Measurements from ENCODE around the gene GALNT17.

GALNT17 gene

GRCh38 chr7:71459132-71459531 is 327.2 kb downstream of the GALNT17 start:
- DNase-seq (ENCODE audit: low spot score): no peak
- TF ChIP-seq CTCF (IDR thresholded peaks at IDR 0.05; ENCODE audit: extremely low read depth, missing control alignments): no peak

GRCh38 chr7:71461572-71461971 is 329.6 kb downstream of the GALNT17 start:
- TF ChIP-seq CTCF (IDR thresholded peaks at IDR 0.05; ENCODE audit: extremely low read depth, missing control alignments): no peak
- DNase-seq (ENCODE audit: low spot score): no peak

GRCh38 chr7:71465741-71466189 is 333.8 kb downstream of the GALNT17 start:
- TF ChIP-seq CTCF (IDR thresholded peaks at IDR 0.05; ENCODE audit: extremely low read depth, missing control alignments): no peak
- DNase-seq (ENCODE audit: low spot score): no peak

GRCh38 chr7:71466448-71467145 is 334.7 kb downstream of the GALNT17 start:
- TF ChIP-seq CTCF (IDR thresholded peaks at IDR 0.05; ENCODE audit: extremely low read depth, missing control alignments): no peak
- no peak for DNase-seq (ENCODE audit: low spot score)

GRCh38 chr7:71470326-71470725 is 338.4 kb downstream of the GALNT17 start:
- TF ChIP-seq CTCF (IDR thresholded peaks at IDR 0.05; ENCODE audit: extremely low read depth, missing control alignments): no peak
- no peak for DNase-seq (ENCODE audit: low spot score)

- TF ChIP-seq CTCF (IDR thresholded peaks at IDR 0.05; ENCODE audit: extremely low read depth, missing control alignments): no peak
- no peak for DNase-seq (ENCODE audit: low spot score)
Measured at GRCh38 chr7:71470830-71471229, 338.9 kb downstream of the GALNT17 start.

GRCh38 chr7:71472962-71473361 is 341.0 kb downstream of the GALNT17 start:
- TF ChIP-seq CTCF (IDR thresholded peaks at IDR 0.05; ENCODE audit: extremely low read depth, missing control alignments): no peak
- no peak for DNase-seq (ENCODE audit: low spot score)

Data from GM20000 (cell line).